Measurements from ENCODE around the gene KNSTRN.

- TF ChIP-seq EZH2 (IDR thresholded peaks at IDR 0.05; ENCODE audit: low read length, unreplicated experiment) (no peak), CTCF (conservative IDR thresholded peaks at IDR 0.05; ENCODE audit: low read depth, low read length) (no peak)
These were observed 10.7 kb downstream of the KNSTRN start for GRCh38 chr15:40392986-40393948.

Data from PC-3 (cell line).